Left kidney (tissue), 2 donors: ENCODE results near the gene NPSR1. TPM values are rescaled to one million over a fixed set of nuclear protein-coding genes. Genes with fewer than 3 reads are reported as not detected.
"Not testable (repeated sequence)": the region's sequence is repeated elsewhere in the genome, so short reads cannot be mapped to it uniquely, and the experiment has no call there.

Experiments
- DNase-seq: peaks from one replicate; pipeline ENCODE4 v3.0.0-alpha.2; 2013
- polyA plus RNA-seq: library from polyadenylated mRNA; unstranded; fragments of 120-200 nt; gene quantifications from one replicate; pipeline ENCODE4 v1.2.1, GENCODE V29; 2013; ENCODE audit not compliant: insufficient read length

Gene NPSR1
- polyA plus RNA-seq, 1 donor, result not detected

DNA sequence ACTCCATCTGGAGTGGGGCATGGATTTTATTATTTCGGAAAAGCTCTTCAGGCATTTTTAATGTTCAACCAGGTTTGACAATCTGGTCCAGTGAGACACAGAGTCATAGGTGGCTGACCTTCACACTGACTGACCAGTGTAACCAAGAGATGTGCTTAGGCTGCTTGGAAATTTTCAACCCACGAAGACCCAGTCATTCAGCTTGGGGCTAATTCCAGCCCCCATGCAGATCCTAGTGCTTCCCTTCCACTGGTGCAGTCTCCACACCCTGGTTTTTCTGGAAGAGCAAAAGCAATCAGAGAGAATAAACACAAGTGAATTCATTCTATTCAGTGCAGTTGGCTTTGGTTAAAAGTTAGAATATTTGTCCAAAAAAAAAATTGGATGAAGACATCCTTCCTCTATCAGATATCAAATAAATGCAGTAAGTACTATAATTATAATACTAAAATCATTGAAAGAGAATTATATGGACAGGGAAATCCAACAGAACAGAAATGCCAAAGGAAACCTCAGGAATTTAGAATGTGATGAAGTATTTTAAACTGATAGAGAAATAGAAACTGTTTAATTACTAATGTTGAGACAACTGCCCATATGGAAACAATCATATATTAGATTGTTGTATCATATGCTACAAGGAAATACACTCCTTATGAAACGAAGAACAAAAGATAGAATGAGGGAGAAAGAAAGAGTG is 178.0 kb downstream of the NPSR1 start:
- no peak for DNase-seq

DNA sequence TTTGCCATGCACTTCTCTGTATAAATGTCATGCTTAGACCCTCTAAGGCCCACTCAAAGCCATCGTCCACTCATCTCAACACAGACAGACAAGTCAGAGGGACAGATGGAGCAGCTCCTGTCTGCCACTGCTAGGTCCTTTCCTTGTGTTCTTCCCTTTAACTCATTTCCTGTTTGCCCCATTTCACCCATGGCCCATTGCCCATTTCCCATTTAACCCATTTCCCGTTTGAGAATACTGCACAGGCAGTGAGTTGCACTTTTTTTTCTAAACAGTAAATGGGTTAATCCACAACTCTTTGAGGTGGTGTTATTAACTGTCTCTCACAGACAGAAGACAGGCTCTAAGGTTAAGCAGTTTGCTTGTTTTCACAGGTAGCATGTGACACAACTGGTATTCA is 179.3 kb downstream of the NPSR1 start:
- no peak for DNase-seq

DNA sequence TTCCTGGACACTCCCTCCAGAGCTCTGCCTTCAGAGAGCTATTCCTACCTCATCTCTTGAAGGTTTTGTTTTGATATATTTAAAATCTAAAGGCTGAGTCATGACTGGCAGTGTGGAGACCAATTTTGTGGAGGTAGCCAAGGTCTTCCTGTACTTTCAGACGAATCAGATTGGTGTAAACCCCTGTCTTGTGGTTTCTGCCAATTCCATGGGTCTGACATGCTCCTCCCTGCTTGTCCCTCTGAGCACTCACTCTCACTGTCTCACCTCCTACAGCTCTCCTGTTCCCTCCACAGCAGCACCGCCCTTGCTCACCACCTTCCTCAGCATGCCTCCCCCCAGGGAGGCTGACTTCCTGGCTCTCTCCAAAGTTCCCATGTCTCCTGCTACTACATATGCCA is 179.8 kb downstream of the NPSR1 start:
- no peak for DNase-seq

GRCh38 chr7:34838329-34838728 is 180.3 kb downstream of the NPSR1 start:
- no peak for DNase-seq

- no peak for DNase-seq
Measured at GRCh38 chr7:34839645-34840044, 181.6 kb downstream of the NPSR1 start.

DNA sequence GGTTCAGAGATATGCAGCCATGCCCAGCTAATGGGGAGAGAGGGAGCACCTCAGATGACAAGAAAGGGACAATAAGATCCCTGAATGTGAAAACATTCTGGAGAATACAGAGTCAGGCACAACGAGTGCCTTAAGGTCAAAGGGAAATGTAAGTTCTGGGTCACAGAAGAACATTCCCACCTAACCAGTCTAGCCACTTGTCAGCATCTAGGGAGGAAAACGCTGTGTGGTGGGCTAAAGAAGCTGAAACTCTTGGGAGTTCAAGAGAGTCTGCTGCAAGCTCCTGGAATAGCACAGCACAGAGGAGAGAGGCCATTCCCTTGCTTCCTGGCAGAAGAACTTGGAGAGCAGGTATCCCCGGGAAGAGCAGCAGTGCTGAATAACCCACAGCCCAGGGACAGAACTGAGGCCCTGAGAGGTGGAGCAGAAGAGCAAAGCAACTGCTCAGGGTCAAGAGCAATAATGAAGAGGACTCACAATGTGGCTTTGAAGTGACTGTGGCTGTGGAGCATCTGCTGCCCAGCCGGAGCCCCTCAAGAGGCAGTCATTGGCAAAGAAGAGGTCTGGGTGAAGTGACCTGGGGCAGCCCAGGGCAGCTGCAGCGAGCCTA is 182.3 kb downstream of the NPSR1 start:
- peak; percentile 1 for DNase-seq

- no peak for DNase-seq
Measured at GRCh38 chr7:34841326-34841725, 183.3 kb downstream of the NPSR1 start.

GRCh38 chr7:34842782-34843181 is 184.8 kb downstream of the NPSR1 start:
- DNase-seq, result no peak

DNA sequence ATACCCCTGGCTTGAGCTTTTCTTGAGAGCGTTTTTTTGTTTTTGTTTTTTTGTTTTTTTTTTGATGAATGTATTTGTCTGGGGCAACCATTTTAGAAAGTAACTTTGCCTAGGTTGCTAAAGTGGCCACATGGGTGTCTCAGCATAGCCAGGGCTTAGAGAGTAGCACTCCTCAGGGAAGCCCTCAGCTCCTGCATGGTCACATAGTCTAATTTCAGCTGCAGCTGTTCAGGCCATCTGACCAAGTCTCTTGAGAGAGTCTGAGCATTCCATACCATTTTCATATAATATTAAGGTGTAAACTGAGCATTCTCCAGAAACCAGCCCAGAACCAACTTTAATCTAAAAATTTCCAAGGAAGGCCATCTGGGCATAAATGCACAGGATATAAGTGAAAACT is 186.4 kb downstream of the NPSR1 start:
- no peak for DNase-seq

DNA sequence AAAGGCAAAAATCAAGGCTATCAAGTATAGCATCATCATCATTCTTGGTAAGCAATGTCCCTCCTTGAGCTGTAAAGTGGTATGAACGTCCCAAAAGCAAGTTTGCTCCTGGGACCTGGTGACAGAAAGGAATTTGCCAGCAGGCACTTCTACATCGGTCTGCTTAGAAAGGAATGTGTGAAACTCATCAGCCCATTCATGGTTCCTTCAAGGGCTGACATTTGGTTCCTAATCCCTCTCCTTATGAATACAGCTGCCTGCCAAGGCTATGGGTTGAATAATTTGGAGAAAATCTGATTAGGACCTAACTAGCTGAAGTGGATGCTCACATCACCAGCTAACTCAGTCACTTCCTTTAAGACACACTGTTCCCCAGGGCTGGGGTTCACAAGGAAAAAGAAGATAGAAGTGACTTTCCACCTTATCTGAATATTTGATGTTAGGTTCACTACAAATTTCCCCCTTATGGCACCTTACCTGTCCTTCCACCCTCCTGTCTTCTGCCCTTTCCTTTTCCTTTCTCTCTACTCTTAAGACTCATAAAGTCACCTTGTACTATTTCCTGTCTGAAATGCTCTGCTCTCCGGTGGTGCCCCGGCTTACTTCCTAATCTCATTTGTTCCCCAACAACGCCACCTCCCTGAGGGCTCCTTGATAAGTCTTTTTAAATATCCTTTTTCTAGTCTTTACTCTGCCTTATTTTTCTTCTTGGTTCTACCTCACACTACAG is 187.1 kb downstream of the NPSR1 start:
- DNase-seq, result no peak

GRCh38 chr7:34845666-34846361 is 187.8 kb downstream of the NPSR1 start:
- DNase-seq, result no peak

GRCh38 chr7:34846976-34847375 is 189.0 kb downstream of the NPSR1 start:
- no peak for DNase-seq

- DNase-seq, result no peak
Measured at GRCh38 chr7:34848670-34849069, 190.7 kb downstream of the NPSR1 start.

- no peak for DNase-seq
Measured at GRCh38 chr7:34849163-34849960, 191.3 kb downstream of the NPSR1 start.

- DNase-seq, result no peak
Measured at GRCh38 chr7:34849986-34850385, 192.0 kb downstream of the NPSR1 start.

GRCh38 chr7:34850681-34851080 is 192.7 kb downstream of the NPSR1 start:
- no peak for DNase-seq

DNA sequence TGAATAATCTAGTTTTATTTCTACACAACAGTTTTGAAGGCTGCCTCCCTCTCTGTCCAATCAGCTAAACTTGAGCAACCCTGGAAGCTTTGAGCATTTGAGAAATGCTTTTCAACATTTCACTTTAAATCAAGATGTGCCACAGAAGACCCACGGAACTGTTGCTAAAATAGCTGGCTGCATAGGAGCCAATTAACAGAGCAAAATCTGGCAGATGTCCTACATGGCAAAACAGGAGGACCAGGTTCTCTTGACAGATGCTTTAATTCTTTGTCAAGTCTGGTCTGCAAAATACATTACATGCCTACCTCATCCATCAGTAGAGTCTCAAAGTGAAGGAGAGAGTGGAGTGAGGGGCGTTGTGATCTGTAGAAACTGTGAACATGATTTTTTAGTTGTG is 193.4 kb downstream of the NPSR1 start:
- DNase-seq, result no peak

DNA sequence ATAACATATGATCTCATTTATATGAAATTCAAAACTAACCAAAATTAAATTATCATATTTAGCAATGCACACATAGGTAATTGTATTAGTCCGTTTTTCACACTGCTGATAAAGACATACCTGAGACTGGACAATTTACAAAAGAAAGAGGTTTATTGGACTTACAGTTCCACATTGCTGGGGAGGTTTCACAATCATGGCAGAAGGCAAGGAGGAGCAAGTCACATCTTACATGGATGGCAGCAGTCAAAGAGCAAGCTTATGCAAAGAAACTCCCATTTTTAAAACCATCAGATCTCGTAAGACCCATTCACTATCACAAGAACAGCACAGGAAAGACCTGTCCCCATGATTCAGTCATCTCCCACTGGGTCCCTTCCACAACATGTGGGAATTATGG is 200.4 kb downstream of the NPSR1 start:
- not testable (repeated sequence) for DNase-seq

DNA sequence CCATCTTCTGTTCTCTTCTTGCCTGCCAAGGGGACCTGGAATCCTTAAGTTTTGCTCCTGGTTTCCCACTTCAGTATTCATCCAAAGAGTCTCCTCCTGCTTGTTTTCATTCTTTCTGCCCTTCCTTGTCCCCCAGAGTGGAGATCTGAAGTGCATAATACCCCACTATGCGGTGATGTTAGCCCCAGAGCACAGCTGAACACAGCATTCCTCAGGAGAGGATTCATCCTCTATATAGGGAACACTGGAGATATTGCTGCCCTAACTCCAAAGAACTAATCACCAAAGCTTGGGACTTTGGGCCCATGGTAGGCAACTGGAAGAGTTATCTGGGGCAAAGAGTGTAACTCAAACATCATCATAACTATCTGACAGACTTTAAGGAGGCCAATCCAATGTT is 201.3 kb downstream of the NPSR1 start:
- not testable (repeated sequence) for DNase-seq

- not testable (repeated sequence) for DNase-seq
Measured at GRCh38 chr7:34866222-34866621, 208.2 kb downstream of the NPSR1 start.

DNA sequence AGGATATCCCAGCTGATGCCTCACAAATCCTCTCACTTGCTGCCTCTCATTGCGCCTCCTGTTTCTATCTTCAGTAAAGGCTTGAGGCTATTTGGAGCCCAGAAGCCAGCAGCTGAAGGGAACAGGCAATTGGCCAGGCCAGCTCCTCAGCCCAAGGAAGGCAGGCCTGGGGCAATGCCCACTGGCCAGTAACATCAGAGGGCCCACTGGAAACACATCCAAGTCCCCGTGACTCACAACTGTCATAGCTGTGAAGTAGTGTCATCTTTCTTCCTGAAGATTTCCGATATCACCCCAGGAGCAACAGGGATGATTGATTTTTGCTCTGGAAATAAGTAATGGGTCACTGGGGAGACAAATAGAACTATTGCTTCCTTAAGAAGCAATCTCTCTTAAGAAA is 209.3 kb downstream of the NPSR1 start:
- DNase-seq, result not testable (repeated sequence)

- not testable (repeated sequence) for DNase-seq
Measured at GRCh38 chr7:34868602-34869001, 210.6 kb downstream of the NPSR1 start.
